ENCODE results near the gene YIPF5.

DNA sequence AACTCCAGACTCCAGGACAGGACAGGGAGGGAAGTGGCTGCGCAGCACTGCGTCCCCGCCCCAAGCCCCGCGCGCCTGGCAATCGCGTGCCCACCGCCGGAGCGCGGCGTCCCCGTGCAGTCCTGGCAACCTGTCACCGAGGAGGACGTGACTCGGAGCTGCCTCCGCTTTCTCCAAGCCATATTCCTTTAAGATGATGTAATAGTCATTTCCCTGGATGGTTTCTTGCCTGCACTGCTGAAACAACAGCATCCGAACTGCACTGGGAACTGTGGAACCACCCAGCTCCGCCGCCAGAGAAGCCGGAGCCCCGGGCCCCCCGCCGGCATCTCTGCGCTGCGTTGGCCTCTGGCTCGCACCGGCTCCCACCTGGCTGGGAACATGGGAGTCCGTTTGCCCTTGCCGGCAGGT is 34.7 kb upstream of the YIPF5 start:
- TF ChIP-seq POLR2A (IDR thresholded peaks at IDR 0.05) (no peak), EP300 (IDR thresholded peaks at IDR 0.05) (no peak)

Measured in upper lobe of left lung (tissue), 4 donors.